ENCODE data around the gene FSTL4. TPM values are rescaled to one million over a fixed set of nuclear protein-coding genes. Genes with fewer than 3 reads are reported as not detected.

The FSTL4 gene
- total RNA-seq, 2 donors from 2014 or later, result 0.26 to 1.3 TPM

DNA sequence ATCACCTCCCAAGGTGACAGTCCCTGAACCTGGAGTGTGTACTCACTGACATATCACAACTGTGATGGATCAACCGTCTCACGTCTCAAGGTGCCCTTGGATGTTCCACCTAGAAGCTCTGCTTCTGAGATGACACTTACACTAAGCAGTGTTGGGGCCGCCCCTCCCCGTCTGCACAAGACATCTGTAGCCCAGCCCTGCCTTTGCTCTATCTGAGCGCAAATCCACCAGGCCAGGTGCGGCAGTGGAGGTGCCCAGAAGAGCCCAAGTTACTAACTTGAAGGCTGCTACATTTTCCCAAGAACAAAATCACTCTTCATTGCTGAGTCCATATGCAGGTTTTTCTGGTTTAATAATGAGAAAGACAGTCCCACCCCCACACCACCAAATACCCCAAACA, 148.3 kb downstream of the FSTL4 start:
- TF ChIP-seq CTCF (IDR thresholded peaks at IDR 0.05), result no peak
- no peak for TF ChIP-seq POLR2A (IDR thresholded peaks at IDR 0.05)
- intact Hi-C loops (cut with DNase I), result no loop called here
- Histone ChIP-seq H3K27ac (no peak overlapping the region), H3K4me3 (no peak overlapping the region), H3K9me3 (no peaks in the 10 kb centered on the region), H3K4me1 (no peaks in the 10 kb centered on the region), H3K27me3 (no peaks in the 10 kb centered on the region), H3K36me3 (replicated peaks in 1 of 2; ENCODE audit: insufficient read depth in 1 of 2, low read depth in 2 of 2) (no peaks in the 10 kb centered on the region)
- DNase-seq, result no peak
- ATAC-seq, result no peak
- WGBS, 2 donors, result 88 to 98% methylated on average over 6 of the region's 6 CpGs

DNA sequence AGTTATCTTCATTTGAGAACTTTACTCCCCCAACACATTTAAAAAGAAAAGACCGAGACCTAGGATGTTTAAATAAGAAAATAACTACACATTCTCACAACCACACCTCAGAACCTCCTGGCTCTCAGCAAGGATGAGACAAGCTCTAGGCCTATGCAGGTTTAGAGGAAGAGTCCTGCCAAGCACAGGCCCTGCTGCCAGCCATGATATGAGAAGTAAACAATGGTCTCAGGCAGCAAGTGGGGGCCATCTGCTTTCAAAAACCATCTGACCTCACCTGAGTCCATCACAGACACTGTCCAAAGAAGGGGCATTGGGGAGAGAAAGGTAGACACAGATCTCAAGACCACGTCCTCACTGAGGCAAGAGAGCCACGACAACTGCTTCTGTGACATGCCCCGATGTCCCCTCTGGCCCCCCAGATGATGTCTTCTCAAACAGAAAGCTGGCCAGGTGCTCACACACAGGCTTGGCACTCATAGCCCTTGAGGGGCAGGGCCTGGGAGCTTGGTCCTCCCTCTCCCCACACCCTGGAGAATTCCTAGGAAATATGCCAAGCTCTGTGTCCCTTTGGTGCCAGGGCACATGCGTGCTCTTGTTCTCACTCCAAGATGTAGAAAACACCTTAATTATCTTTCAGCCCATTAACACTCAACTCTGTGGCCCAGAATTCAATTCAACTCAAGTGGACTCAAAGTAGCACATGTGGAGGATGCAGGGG, 150.4 kb downstream of the FSTL4 start:
- H3K4me1 ChIP-seq, result no peaks in the 10 kb centered on the region
- H3K4me3 ChIP-seq, result no peak overlapping the region
- H3K9me3 ChIP-seq, result no peaks in the 10 kb centered on the region
- H3K27me3 ChIP-seq, result no peaks in the 10 kb centered on the region
- H3K27ac ChIP-seq, result no peak overlapping the region
- DNase-seq (peak in 1 of 4 donors; percentile 42), ATAC-seq (no peak)
- intact Hi-C loops (cut with DNase I), result no loop called here
- 79 to 87% methylated on average over 4 to 5 of the region's 5 CpGs for WGBS, 2 donors
- TF ChIP-seq POLR2A (IDR thresholded peaks at IDR 0.05), result no peak
- no peak for TF ChIP-seq CTCF (IDR thresholded peaks at IDR 0.05)
- no peaks in the 10 kb centered on the region for H3K36me3 ChIP-seq (replicated peaks in 1 of 2; ENCODE audit: insufficient read depth in 1 of 2, low read depth in 2 of 2)

DNA sequence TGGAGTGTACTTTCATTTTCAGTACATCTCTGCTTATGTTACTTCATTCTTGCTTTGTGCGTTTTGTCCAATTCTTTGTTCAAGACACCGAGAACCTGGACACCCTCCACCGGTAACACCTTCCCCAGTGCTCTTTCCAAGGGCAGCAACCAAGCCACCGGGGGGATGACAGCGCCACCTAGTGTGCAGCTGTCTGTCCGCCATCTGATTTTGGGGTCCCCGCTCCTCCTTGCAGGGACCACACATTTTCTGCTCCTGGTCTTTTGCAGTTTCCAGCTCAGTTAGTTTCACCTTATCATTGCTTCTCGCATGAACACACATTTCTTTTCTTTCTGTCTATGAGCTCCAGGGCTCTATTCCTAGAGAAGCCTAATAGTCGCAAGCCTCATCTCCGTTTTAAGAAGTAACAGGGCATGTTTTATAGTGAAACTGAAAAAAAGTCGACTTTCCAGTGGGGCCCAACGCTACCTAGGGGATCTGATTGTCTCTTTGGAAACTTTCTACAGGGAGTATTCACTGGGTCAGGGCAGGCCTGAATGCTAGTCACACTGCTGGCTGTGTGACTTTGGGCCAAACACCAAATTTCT, 152.1 kb downstream of the FSTL4 start:
- 65 to 67% methylated on average over 12 of the region's 12 CpGs for WGBS, 2 donors
- H3K4me1 ChIP-seq, result no peaks in the 10 kb centered on the region
- H3K27ac ChIP-seq, result no peak overlapping the region

GRCh38 chr5:133459474-133460160, 152.7 kb downstream of the FSTL4 start:
- ATAC-seq, result no peak
- WGBS, 2 donors, result 86 to 90% methylated on average over 7 of the region's 7 CpGs
- Histone ChIP-seq H3K9me3 (no peaks in the 10 kb centered on the region), H3K27ac (no peak overlapping the region), H3K4me3 (no peak overlapping the region), H3K4me1 (no peaks in the 10 kb centered on the region), H3K36me3 (replicated peaks in 1 of 2; ENCODE audit: insufficient read depth in 1 of 2, low read depth in 2 of 2) (no peaks in the 10 kb centered on the region), H3K27me3 (no peaks in the 10 kb centered on the region)
- intact Hi-C loops (cut with DNase I), result no loop called here
- DNase-seq, result no peak
- TF ChIP-seq POLR2A (IDR thresholded peaks at IDR 0.05), result no peak
- no peak for TF ChIP-seq CTCF (IDR thresholded peaks at IDR 0.05)

More for the DNA sequence above, 152.1 kb downstream of the FSTL4 start:
- H3K36me3 ChIP-seq (replicated peaks in 1 of 2; ENCODE audit: insufficient read depth in 1 of 2, low read depth in 2 of 2), result no peaks in the 10 kb centered on the region
- no peak for ATAC-seq
- DNase-seq, result no peak
- H3K4me3 ChIP-seq, result no peak overlapping the region
- intact Hi-C loops (cut with DNase I), result no loop called here
- no peaks in the 10 kb centered on the region for H3K9me3 ChIP-seq
- peak in 3 of 7 experiments; percentile 9 to 17 (median 10) for TF ChIP-seq CTCF (IDR thresholded peaks at IDR 0.05)
- no peak for TF ChIP-seq POLR2A (IDR thresholded peaks at IDR 0.05)
- H3K27me3 ChIP-seq, result no peaks in the 10 kb centered on the region

Data from body of pancreas (tissue), 4 donors.